OCI-LY1 (cell line): ENCODE results near the gene CLRN3.

Experiments
- H2AFZ ChIP-seq: fragments of 200-600 bp; sonication (generic), shearing (Covaris generic); 2 replicates; pipeline ENCODE4 v1.6.0; 2014; ENCODE audit warnings: antibody characterized with exemption, mild to moderate bottlenecking, low read length
- H3F3A ChIP-seq: fragments of 200-600 bp; sonication (generic), shearing (Covaris generic); 2 replicates; pipeline ENCODE4 v1.6.0; 2014; ENCODE audit warnings: mild to moderate bottlenecking, antibody characterized with exemption, low read length, moderate library complexity; ENCODE audit not compliant: insufficient read depth
- H3K27ac ChIP-seq: fragments of 200-600 bp; sonication (generic); 2 replicates; pipeline ENCODE4 v1.5.1; 2014; ENCODE audit warnings: low read length, mixed run types, mild to moderate bottlenecking, low read depth; ENCODE audit not compliant: poor library complexity, severe bottlenecking
- H3K27me3 ChIP-seq: fragments of 200-600 bp; sonication (generic); 2 replicates; pipeline ENCODE4 v1.6.0; 2014; ENCODE audit warnings: antibody characterized with exemption, mild to moderate bottlenecking, low read length, moderate library complexity; ENCODE audit not compliant: insufficient read depth
- H3K36me3 ChIP-seq: fragments of 200-600 bp; sonication (generic); 2 replicates; pipeline ENCODE4 v1.6.1; 2014; ENCODE audit warnings: mild to moderate bottlenecking, antibody characterized with exemption, low read length, moderate library complexity, mixed read lengths; ENCODE audit not compliant: insufficient read depth
- H3K4me1 ChIP-seq: fragments of 200-600 bp; sonication (generic); 2 replicates; pipeline ENCODE4 v1.5.1; 2014; ENCODE audit warnings: mild to moderate bottlenecking, low read length, moderate library complexity; ENCODE audit not compliant: insufficient read depth, severe bottlenecking
- H3K4me2 ChIP-seq: fragments of 200-600 bp; sonication (generic), shearing (Covaris generic); 2 replicates; pipeline ENCODE4 v1.6.1; 2014; ENCODE audit warnings: low read length
- H3K4me3 ChIP-seq: fragments of 200-600 bp; sonication (generic); 2 replicates; pipeline ENCODE4 v1.5.1; 2014; ENCODE audit warnings: low read length, low read depth, mild to moderate bottlenecking, mixed read lengths; ENCODE audit not compliant: poor library complexity, severe bottlenecking
- H3K79me2 ChIP-seq: fragments of 200-600 bp; shearing (Covaris generic); 2 replicates; pipeline ENCODE4 v1.6.1; 2016; ENCODE audit warnings: mixed run types, low read length, mixed read lengths; ENCODE audit not compliant: insufficient read depth
- H3K9ac ChIP-seq: fragments of 200-600 bp; sonication (generic), shearing (Covaris generic); 2 replicates; pipeline ENCODE4 v1.6.1; 2014; ENCODE audit warnings: mild to moderate bottlenecking, low read length, mixed read lengths
- H3K9me2 ChIP-seq: fragments of 200-600 bp; sonication (generic), shearing (Covaris generic); 2 replicates; pipeline ENCODE4 v1.6.1; 2014; ENCODE audit warnings: low read depth, mild to moderate bottlenecking, low read length, mixed read lengths
- H3K9me3 ChIP-seq: fragments of 200-600 bp; shearing (Covaris generic); 2 replicates; pipeline ENCODE4 v1.6.1; 2014; ENCODE audit warnings: low read length, mixed read lengths
- H4K20me1 ChIP-seq: fragments of 200-600 bp; sonication (generic), shearing (Covaris generic); 2 replicates; pipeline ENCODE4 v1.6.0; 2016; ENCODE audit warnings: mild to moderate bottlenecking, low read length; ENCODE audit not compliant: insufficient read depth
- CTCF ChIP-seq: fragments of 200-600 bp; sonication (generic), shearing (Covaris generic); IDR thresholded peaks from 2 replicates; pipeline ENCODE4 v1.5.1; 2017; ENCODE audit warnings: mild to moderate bottlenecking, antibody characterized with exemption, low read length, moderate library complexity, mixed read lengths
- EZH2 ChIP-seq: fragments of 200-600 bp; sonication (generic), shearing (Covaris generic); IDR thresholded peaks from 2 replicates; pipeline ENCODE4 v1.8.0; 2017; ENCODE audit warnings: borderline replicate concordance, mixed run types, mild to moderate bottlenecking, antibody characterized with exemption, low read length, moderate library complexity, mixed read lengths

CLRN3 gene

GRCh38 chr10:127834791-127835190 lies 58.0 kb downstream of the CLRN3 start:
- Histone ChIP-seq H3K79me2 (no peaks in the 10 kb centered on the region), H3K9me2 (no peaks in the 10 kb centered on the region)
- no peak for TF ChIP-seq CTCF
- TF ChIP-seq EZH2: no peak

GRCh38 chr10:127834221-127834620 lies 58.5 kb downstream of the CLRN3 start:
- no peaks in the 10 kb centered on the region for H3K79me2 ChIP-seq
- H3K4me1 ChIP-seq: no peaks in the 10 kb centered on the region
- H3K27ac ChIP-seq: no peak overlapping the region
- TF ChIP-seq CTCF: no peak
- no peak for TF ChIP-seq EZH2
- no peaks in the 10 kb centered on the region for H3K36me3 ChIP-seq
- H3K4me2 ChIP-seq: no peak overlapping the region
- H3F3A ChIP-seq: no peaks in the 10 kb centered on the region
- H2AFZ ChIP-seq: no peak overlapping the region
- no peak overlapping the region for H3K4me3 ChIP-seq
- no peak overlapping the region for H3K9ac ChIP-seq
- no peaks in the 10 kb centered on the region for H3K27me3 ChIP-seq
- no peaks in the 10 kb centered on the region for H3K9me2 ChIP-seq
- no peaks in the 10 kb centered on the region for H3K9me3 ChIP-seq
- no peaks in the 10 kb centered on the region for H4K20me1 ChIP-seq

More at GRCh38 chr10:127834791-127835190, 58.0 kb downstream of the CLRN3 start:
- H4K20me1 ChIP-seq: no peaks in the 10 kb centered on the region
- no peak overlapping the region for H3K27ac ChIP-seq
- no peaks in the 10 kb centered on the region for H3K9me3 ChIP-seq
- no peaks in the 10 kb centered on the region for H3K4me1 ChIP-seq
- H3K4me3 ChIP-seq: no peak overlapping the region
- H3K36me3 ChIP-seq: no peaks in the 10 kb centered on the region
- H2AFZ ChIP-seq: no peak overlapping the region
- H3K4me2 ChIP-seq: no peak overlapping the region
- H3K9ac ChIP-seq: no peak overlapping the region
- H3F3A ChIP-seq: no peaks in the 10 kb centered on the region
- H3K27me3 ChIP-seq: no peaks in the 10 kb centered on the region

- H3K36me3 ChIP-seq: no peaks in the 10 kb centered on the region
These were observed 58.9 kb downstream of the CLRN3 start for GRCh38 chr10:127833804-127834203.

More at GRCh38 chr10:127833804-127834203, 58.9 kb downstream of the CLRN3 start:
- Histone ChIP-seq H2AFZ (no peak overlapping the region), H3K27ac (no peak overlapping the region), H3K9ac (no peak overlapping the region), H3K4me2 (no peak overlapping the region), H3K9me3 (no peaks in the 10 kb centered on the region), H4K20me1 (no peaks in the 10 kb centered on the region), H3K9me2 (no peaks in the 10 kb centered on the region), H3K4me1 (no peaks in the 10 kb centered on the region), H3F3A (no peaks in the 10 kb centered on the region), H3K27me3 (no peaks in the 10 kb centered on the region), H3K4me3 (no peak overlapping the region), H3K79me2 (no peaks in the 10 kb centered on the region)
- TF ChIP-seq EZH2 (no peak), CTCF (no peak)
